Activated CD4-positive, alpha-beta memory T cell treated with anti-CD3 and anti-CD28 coated beads, Interleukin-2, amount 10 ng/mL, durations not matched to agents 7 days and 5 days (primary cell): ENCODE measurements around the gene ENTREP3. TPM values are rescaled to one million over a fixed set of nuclear protein-coding genes. Genes with fewer than 3 reads are reported as not detected.

Experiments
- CTCF ChIA-PET: fragments of 350-600 bp; sonication (Branson Sonifier 250); formaldehyde crosslinking; loops from one replicate; lab custom pipeline; 2021; ENCODE audit warnings: antibody characterized with exemption, inconsistent platforms; lab: Charles Lee
- POLR2A ChIA-PET: fragments of 350-600 bp; sonication (Branson Sonifier 250); formaldehyde crosslinking; loops from one replicate; lab custom pipeline; 2021; ENCODE audit warnings: antibody characterized with exemption; lab: Charles Lee
- DNase-seq: peaks from one replicate; pipeline ENCODE4 v3.0.0-alpha.2; 2020
- H3K27ac Mint-ChIP-seq: one replicate; pipeline ENCODE4 v1.8.0; 2021; ENCODE audit warnings: mild to moderate bottlenecking, mixed read lengths
- H3K27me3 Mint-ChIP-seq: one replicate; pipeline ENCODE4 v1.8.0; 2021; ENCODE audit warnings: mixed read lengths
- H3K36me3 Mint-ChIP-seq: one replicate; pipeline ENCODE4 v1.8.0; 2021; ENCODE audit warnings: low read depth, mixed read lengths
- H3K4me1 Mint-ChIP-seq: one replicate; pipeline ENCODE4 v1.8.0; 2021; ENCODE audit warnings: mixed read lengths
- H3K4me3 Mint-ChIP-seq: one replicate; pipeline ENCODE4 v1.8.0; 2021; ENCODE audit warnings: mild to moderate bottlenecking, mixed read lengths
- H3K9me3 Mint-ChIP-seq: one replicate; pipeline ENCODE4 v1.8.0; 2021; ENCODE audit warnings: mixed read lengths
- total RNA-seq, 2 experiments: library from RNA; stranded (reverse); gene quantifications; one replicate each; pipeline ENCODE4 v1.2.3, GENCODE V29; 2021

ENTREP3 gene
- total RNA-seq, 2 experiments from 2014 or later = 26.3 to 27.3 TPM

DNA sequence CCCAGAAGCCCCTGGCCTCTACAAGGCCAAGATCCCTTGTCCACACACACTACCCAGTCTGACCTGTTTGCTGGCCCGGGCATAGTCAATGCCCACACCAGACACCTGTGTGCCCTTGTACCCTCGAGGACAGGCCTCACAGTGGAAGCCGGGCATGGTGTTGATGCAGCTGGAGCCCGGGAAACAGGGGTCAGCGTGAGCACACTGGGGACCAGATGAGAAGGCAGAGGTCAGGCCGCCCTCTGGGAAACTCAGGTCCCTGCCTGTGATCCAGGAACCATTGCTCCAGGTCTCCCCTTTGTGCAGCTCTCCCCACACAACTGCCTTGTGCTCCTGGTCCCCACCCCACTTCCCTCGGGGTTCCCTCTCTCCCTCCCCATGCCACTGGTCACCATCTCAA is 53.1 kb downstream of the ENTREP3 start:
- POLR2A ChIA-PET = interaction anchor here (3.8 kb wide), 1 partner anchor 8 kb away, joined by 20 read pairs; no protein-coding TSS in a partner anchor
- no peaks in the 10 kb centered on the region for H3K9me3 Mint-ChIP-seq
- peaks cover 8% of the 10 kb centered on the region for H3K4me1 Mint-ChIP-seq

DNA sequence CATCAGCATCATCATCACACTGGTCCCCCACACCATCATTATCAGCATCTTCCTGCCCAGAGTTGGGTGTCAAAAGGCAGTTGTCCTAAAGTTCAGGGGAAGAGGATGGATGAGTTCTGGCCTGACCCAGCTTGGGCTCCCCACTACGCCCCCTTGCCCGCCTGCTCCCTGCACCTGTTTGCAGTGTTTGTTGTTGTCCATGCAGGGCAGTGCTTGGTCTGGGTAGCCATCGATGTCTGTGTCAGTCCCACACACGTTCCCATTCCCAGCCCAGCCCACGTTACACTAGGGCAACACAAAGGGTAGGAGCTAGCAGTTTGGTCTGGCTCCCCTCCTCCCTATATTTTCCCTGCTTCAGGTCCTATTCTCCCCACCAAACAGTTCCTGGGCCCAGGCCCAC is 54.4 kb downstream of the ENTREP3 start:
- no peaks in the 10 kb centered on the region for H3K9me3 Mint-ChIP-seq
- ChIA-PET CTCF (interaction anchor here (2.4 kb wide), 1 partner anchor 28 kb away, joined by 7 read pairs; the partner anchor contains the start of gene KRTCAP2), POLR2A (interaction anchor here (1.0 to 2.1 kb wide), 3 partner anchors 11 to 28 kb away, joined by 3 to 6 read pairs (median 3); partner anchors contain the start of gene KRTCAP2)
- H3K27me3 Mint-ChIP-seq = no peaks in the 10 kb centered on the region
- DNase-seq = no peak
- no peak overlapping the region for H3K4me3 Mint-ChIP-seq
- peaks cover 8% of the 10 kb centered on the region for H3K4me1 Mint-ChIP-seq
- H3K27ac Mint-ChIP-seq = no peak overlapping the region
- H3K36me3 Mint-ChIP-seq = peaks cover 18% of the 10 kb centered on the region

More for the DNA sequence above, 53.1 kb downstream of the ENTREP3 start:
- Mint-ChIP-seq H3K27me3 (no peaks in the 10 kb centered on the region), H3K4me3 (no peak overlapping the region), H3K27ac (no peak overlapping the region), H3K36me3 (peaks cover 11% of the 10 kb centered on the region)
- CTCF ChIA-PET = interaction anchor here (2.4 kb wide), 1 partner anchor 29 kb away, joined by 7 read pairs; the partner anchor contains the start of gene KRTCAP2
- no peak for DNase-seq

DNA sequence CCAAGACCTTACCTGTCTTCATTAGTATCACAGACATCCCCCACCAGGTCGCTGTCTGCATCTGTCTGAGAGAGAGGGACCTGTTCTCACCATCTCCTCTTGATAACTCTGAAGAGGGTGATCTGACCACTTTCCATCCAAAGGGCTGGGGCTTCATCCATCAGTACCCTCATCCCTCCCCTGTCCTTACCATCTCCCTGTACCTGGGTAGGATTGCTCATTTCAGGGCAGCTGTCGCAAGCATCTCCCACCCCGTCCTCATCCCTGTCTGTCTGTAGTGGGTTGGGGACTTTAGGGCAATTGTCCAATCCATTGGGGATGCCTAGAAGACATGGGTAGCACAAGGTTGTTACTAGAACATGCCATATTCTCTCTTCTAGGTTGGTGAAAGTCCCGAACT is 55.5 kb downstream of the ENTREP3 start:
- peaks cover 18% of the 10 kb centered on the region for H3K36me3 Mint-ChIP-seq
- H3K27ac Mint-ChIP-seq = no peak overlapping the region
- DNase-seq = no peak
- no peak overlapping the region for H3K4me3 Mint-ChIP-seq
- H3K4me1 Mint-ChIP-seq = peaks cover 16% of the 10 kb centered on the region
- no peaks in the 10 kb centered on the region for H3K27me3 Mint-ChIP-seq
- ChIA-PET CTCF (no interaction called here), POLR2A (interaction anchor here (1.6 to 2.2 kb wide), 3 partner anchors 12 to 27 kb away, joined by 3 to 6 read pairs (median 5); no protein-coding TSS in a partner anchor)
- no peaks in the 10 kb centered on the region for H3K9me3 Mint-ChIP-seq

DNA sequence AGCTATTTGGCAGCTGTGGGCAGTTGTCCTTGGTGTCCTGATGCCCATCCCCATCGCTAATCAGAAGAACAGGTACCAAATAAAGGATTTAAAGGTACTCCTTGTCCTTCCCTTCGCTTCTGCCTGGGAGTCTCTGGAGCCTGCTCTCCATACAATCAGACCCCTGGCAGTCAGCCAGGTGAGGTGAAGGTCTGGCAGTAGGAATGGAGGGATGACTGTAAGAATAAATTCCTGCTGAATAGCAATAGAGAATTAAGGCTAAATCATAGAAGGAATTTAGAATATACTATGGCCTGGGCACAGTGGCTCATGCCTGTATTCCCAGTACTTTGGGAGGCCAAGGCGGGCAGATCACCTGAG is 56.8 kb downstream of the ENTREP3 start:
- H3K27ac Mint-ChIP-seq = no peak overlapping the region
- CTCF ChIA-PET = no interaction called here
- no peak overlapping the region for H3K4me3 Mint-ChIP-seq
- H3K9me3 Mint-ChIP-seq = no peaks in the 10 kb centered on the region
- POLR2A ChIA-PET = interaction anchor here (1.1 to 2.2 kb wide), 2 partner anchors 8 to 28 kb away, joined by 3 to 5 read pairs; no protein-coding TSS in a partner anchor
- peaks cover 25% of the 10 kb centered on the region for H3K4me1 Mint-ChIP-seq
- no peak for DNase-seq
- no peaks in the 10 kb centered on the region for H3K27me3 Mint-ChIP-seq
- peaks cover 18% of the 10 kb centered on the region for H3K36me3 Mint-ChIP-seq

DNA sequence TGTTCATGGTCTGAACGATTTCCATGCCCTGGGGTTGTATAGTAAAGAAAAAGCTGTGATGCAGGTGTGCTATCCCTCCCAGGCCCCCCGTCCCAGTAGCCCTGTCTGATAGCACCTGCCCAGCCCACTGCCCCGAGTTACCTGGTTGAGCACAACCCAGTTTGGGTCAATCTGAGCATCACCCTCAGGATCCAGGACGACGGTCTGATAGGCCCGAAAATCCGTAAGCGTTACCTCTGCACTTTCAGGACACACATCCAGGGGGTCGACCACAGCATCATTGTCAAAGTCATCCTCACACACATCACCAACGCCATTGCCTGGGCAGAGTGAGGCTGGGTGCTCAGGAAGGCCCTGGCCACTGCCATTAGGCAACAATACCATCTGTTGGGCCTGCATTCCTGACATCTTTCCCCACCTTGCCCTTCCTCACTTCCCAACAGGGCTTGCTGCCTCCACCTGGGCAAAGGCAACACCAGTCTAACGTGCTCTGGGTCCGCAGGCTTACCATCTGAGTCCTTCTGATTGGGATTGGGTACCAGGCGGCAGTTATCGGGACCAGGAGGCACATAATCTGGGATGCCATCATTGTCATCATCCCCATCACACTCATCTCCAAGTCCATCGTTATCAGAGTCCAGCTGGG is 57.3 kb downstream of the ENTREP3 start:
- ChIA-PET CTCF (interaction anchor here (1.7 to 6.3 kb wide), 2 partner anchors 8 to 24 kb away, joined by 7 to 93 read pairs; partner anchors contain the start of genes KRTCAP2 and TRIM46), POLR2A (interaction anchor here (0.8 to 2.2 kb wide), 4 partner anchors 9 to 29 kb away, joined by 3 to 6 read pairs (median 4); partner anchors contain the start of gene KRTCAP2)
- H3K9me3 Mint-ChIP-seq = no peaks in the 10 kb centered on the region
- no peak for DNase-seq
- H3K27me3 Mint-ChIP-seq = no peaks in the 10 kb centered on the region
- H3K27ac Mint-ChIP-seq = no peak overlapping the region
- no peak overlapping the region for H3K4me3 Mint-ChIP-seq
- H3K4me1 Mint-ChIP-seq = peaks cover 30% of the 10 kb centered on the region
- H3K36me3 Mint-ChIP-seq = peaks cover 18% of the 10 kb centered on the region

Other genes starting within 250 kb of the ENTREP3 start
- under 1 TPM; 0.18 to 0.40 TPM for gene DCST2, start 221.7 kb downstream of the ENTREP3 start, total RNA-seq
- gene DCST1, start 221.7 kb downstream of the ENTREP3 start, total RNA-seq = not detected
- 10 to 100 TPM; 73.9 to 76.4 TPM for gene ADAM15, start 204.2 kb downstream of the ENTREP3 start, total RNA-seq
- 1 to 10 TPM; 6.6 to 8.5 TPM for gene EFNA4, start 191.7 kb downstream of the ENTREP3 start, total RNA-seq
- gene EFNA3, start 176.6 kb downstream of the ENTREP3 start, total RNA-seq = 1 to 10 TPM; 3.9 to 4.9 TPM
- gene EFNA1, start 127.6 kb downstream of the ENTREP3 start, total RNA-seq = not detected
- 10 to 100 TPM; 50.4 to 52.6 TPM for gene SLC50A1, start 119.6 kb downstream of the ENTREP3 start, total RNA-seq
- gene DPM3, start 115.0 kb downstream of the ENTREP3 start, total RNA-seq = 10 to 100 TPM; 80.2 to 80.6 TPM
- gene KRTCAP2, start 82.2 kb downstream of the ENTREP3 start, total RNA-seq = 100 to 1,000 TPM; 203 to 224 TPM
- 10 to 100 TPM; 17.8 to 18.3 TPM for gene TRIM46, start 81.6 kb downstream of the ENTREP3 start, total RNA-seq
- 10 to 100 TPM; 30.7 to 32.3 TPM for gene THBS3, start 47.6 kb downstream of the ENTREP3 start, total RNA-seq
- 10 to 100 TPM; 41.2 to 43.1 TPM for gene MTX1, start 46.8 kb downstream of the ENTREP3 start, total RNA-seq
- 10 to 100 TPM; 87.5 to 91.9 TPM for gene SCAMP3, start 6.9 kb upstream of the ENTREP3 start, total RNA-seq
- gene CLK2, start 18.0 kb upstream of the ENTREP3 start, total RNA-seq = 10 to 100 TPM; 78.0 to 82.0 TPM
- gene HCN3, start 22.0 kb upstream of the ENTREP3 start, total RNA-seq = 1 to 10 TPM; 3.7 to 4.9 TPM
- gene PKLR, start 46.0 kb upstream of the ENTREP3 start, total RNA-seq = not detected
- 100 to 1,000 TPM; 350 to 352 TPM for gene FDPS, start 53.4 kb upstream of the ENTREP3 start, total RNA-seq
- gene RUSC1, start 65.4 kb upstream of the ENTREP3 start, total RNA-seq = 10 to 100 TPM; 24.6 to 26.2 TPM